Measurements from ENCODE around the gene CLDND1.

CLDND1 gene

GRCh38 chr3:98551754-98552153 is 29.1 kb upstream of the CLDND1 start:
- DNase-seq (ENCODE audit: low read depth, low spot score), result no peak

GRCh38 chr3:98551236-98551635 is 28.5 kb upstream of the CLDND1 start:
- DNase-seq (ENCODE audit: low read depth, low spot score), result no peak

- DNase-seq (ENCODE audit: low read depth, low spot score), result no peak
These were observed 28.1 kb upstream of the CLDND1 start for GRCh38 chr3:98550833-98551232.

- no peak for DNase-seq (ENCODE audit: low read depth, low spot score)
These were observed 25.8 kb upstream of the CLDND1 start for GRCh38 chr3:98548544-98548943.

- DNase-seq (ENCODE audit: low read depth, low spot score), result no peak
These were observed 23.2 kb upstream of the CLDND1 start for GRCh38 chr3:98545940-98546339.

- DNase-seq (ENCODE audit: low read depth, low spot score), result no peak
These were observed 19.9 kb upstream of the CLDND1 start for GRCh38 chr3:98542623-98543022.

GRCh38 chr3:98541695-98542094 is 19.0 kb upstream of the CLDND1 start:
- no peak for DNase-seq (ENCODE audit: low read depth, low spot score)

GRCh38 chr3:98540346-98540745 is 17.6 kb upstream of the CLDND1 start:
- DNase-seq (ENCODE audit: low read depth, low spot score), result no peak

- no peak for DNase-seq (ENCODE audit: low read depth, low spot score)
These were observed 13.8 kb upstream of the CLDND1 start for GRCh38 chr3:98536456-98537017.

- DNase-seq (ENCODE audit: low read depth, low spot score), result no peak
These were observed 12.0 kb upstream of the CLDND1 start for GRCh38 chr3:98534734-98535133.

- no peak for DNase-seq (ENCODE audit: low read depth, low spot score)
These were observed 11.5 kb upstream of the CLDND1 start for GRCh38 chr3:98534168-98534567.

- DNase-seq (ENCODE audit: low read depth, low spot score), result no peak
These were observed 10.2 kb upstream of the CLDND1 start for GRCh38 chr3:98532709-98533571.

GRCh38 chr3:98532275-98532637 is 9.6 kb upstream of the CLDND1 start:
- DNase-seq (ENCODE audit: low read depth, low spot score), result no peak

- no peak for DNase-seq (ENCODE audit: low read depth, low spot score)
These were observed 9.0 kb upstream of the CLDND1 start, which contains the start of gene GPR15 for GRCh38 chr3:98531622-98532274. TSS of gene GPR15 (plus strand) at chr3:98531978. CDS start at chr3:98532034, 56 bp downstream.

GRCh38 chr3:98530676-98531075 is 8.0 kb upstream of the CLDND1 start:
- no peak for DNase-seq (ENCODE audit: low read depth, low spot score)

GRCh38 chr3:98529856-98530459 is 7.3 kb upstream of the CLDND1 start:
- DNase-seq (ENCODE audit: low read depth, low spot score), result no peak

GRCh38 chr3:98528474-98529346 is 6.0 kb upstream of the CLDND1 start:
- DNase-seq (ENCODE audit: low read depth, low spot score), result no peak

- DNase-seq (ENCODE audit: low read depth, low spot score), result no peak
These were observed 2.8 kb upstream of the CLDND1 start for GRCh38 chr3:98525494-98525893.

- peak; percentile 21 for DNase-seq (ENCODE audit: low read depth, low spot score)
These were observed 682 bp downstream of the CLDND1 start for GRCh38 chr3:98521897-98522543.

GRCh38 chr3:98519351-98519750 is 3.4 kb downstream of the CLDND1 start:
- DNase-seq (ENCODE audit: low read depth, low spot score), result no peak

GRCh38 chr3:98518816-98519215 is 3.9 kb downstream of the CLDND1 start:
- no peak for DNase-seq (ENCODE audit: low read depth, low spot score)
